Measurements from ENCODE around the gene PDGFD. TPM values are rescaled to one million over a fixed set of nuclear protein-coding genes. Genes with fewer than 3 reads are reported as not detected.
A peak's percentile ranks its signal among the peaks of the same experiment; 100 is the strongest.

Gene PDGFD
- total RNA-seq, 1 donor: 6.9 TPM

DNA sequence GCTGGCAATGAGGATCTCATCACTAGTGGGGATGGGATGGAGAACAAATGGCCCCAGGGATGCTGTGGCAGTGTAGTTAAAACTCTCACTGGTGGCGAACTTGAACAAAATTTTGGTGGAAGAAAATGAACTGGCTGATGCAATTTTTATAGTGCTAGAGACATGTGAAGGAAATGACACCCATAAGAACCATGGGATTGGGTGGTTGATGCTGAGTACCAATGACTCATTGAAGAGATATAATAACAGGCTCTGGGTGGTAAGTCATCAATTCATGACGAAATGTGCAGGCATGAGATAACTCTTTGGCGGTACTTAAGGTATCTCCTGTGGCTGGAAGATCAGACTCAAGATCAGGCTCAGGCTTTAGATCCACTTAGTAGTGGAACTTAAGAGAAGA is 300.4 kb downstream of the PDGFD start:
- no peak overlapping the region for H3K4me3 ChIP-seq (ENCODE audit: low read depth, low read length)
- DNase-seq (ENCODE audit: low read depth): peak; percentile 47
- TF ChIP-seq, protein P1, sequence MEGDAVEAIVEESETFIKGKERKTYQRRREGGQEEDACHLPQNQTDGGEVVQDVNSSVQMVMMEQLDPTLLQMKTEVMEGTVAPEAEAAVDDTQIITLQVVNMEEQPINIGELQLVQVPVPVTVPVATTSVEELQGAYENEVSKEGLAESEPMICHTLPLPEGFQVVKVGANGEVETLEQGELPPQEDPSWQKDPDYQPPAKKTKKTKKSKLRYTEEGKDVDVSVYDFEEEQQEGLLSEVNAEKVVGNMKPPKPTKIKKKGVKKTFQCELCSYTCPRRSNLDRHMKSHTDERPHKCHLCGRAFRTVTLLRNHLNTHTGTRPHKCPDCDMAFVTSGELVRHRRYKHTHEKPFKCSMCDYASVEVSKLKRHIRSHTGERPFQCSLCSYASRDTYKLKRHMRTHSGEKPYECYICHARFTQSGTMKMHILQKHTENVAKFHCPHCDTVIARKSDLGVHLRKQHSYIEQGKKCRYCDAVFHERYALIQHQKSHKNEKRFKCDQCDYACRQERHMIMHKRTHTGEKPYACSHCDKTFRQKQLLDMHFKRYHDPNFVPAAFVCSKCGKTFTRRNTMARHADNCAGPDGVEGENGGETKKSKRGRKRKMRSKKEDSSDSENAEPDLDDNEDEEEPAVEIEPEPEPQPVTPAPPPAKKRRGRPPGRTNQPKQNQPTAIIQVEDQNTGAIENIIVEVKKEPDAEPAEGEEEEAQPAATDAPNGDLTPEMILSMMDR (IDR thresholded peaks at IDR 0.05; ENCODE audit: insufficient read depth, low read depth, low read length): no peak

DNA sequence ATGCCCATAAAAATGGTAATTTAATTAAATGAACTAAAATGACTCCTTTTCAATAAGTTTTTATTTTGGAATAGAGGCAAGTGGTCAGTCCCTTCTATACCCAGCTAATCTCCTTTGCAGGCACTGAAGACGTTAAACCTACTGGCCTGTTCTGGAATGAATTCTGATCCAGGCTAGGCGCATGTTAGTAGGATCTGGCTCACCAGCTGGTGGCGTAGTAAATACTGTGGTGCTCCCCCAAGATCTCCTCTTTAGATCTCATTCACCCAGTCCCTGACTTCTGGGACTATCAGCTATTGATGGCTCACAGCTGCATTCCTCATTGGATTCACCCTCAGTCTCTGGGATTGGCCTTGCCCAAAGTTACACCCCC is 301.2 kb downstream of the PDGFD start:
- H3K4me3 ChIP-seq (ENCODE audit: low read depth, low read length): no peak overlapping the region
- TF ChIP-seq, protein P1 (IDR thresholded peaks at IDR 0.05; ENCODE audit: insufficient read depth, low read depth, low read length): no peak
- no peak for DNase-seq (ENCODE audit: low read depth)

DNA sequence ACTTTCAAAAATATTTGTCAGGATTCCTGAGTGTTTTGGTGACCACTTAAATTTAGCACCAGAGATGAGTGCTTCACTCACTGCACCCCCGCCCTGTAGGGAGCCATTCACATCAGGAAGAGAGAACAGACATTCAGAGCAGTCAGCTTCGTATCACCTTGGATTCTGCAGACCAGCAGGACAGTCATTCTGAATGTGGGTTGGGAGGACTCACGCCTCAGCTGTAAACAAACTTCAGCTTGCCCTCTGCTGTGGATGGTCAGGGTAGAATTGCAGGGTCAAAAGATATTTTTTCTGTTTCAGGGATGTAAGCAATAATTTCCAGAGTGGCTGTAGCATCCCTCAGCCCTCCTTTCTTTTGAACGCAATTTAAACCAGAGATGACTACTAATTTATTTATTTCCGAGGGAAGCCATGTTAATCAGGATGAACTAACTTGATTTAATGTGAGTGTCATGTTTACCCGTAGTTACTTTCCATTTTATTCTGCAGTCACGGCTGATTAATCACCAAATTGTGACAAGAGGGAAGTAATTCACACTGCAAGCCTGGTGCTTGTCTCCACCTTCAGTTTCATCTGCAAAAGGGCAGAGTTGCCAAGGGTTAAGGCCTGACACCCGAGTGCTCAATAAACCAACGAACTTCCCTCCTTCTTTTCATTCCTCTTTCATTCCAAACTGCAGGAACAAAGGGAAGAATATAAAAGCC is 301.7 kb downstream of the PDGFD start:
- TF ChIP-seq, protein P1 (IDR thresholded peaks at IDR 0.05; ENCODE audit: insufficient read depth, low read depth, low read length): no peak
- DNase-seq (ENCODE audit: low read depth): no peak
- H3K4me3 ChIP-seq (ENCODE audit: low read depth, low read length): no peak overlapping the region

Other genes starting within 250 kb of the PDGFD start
- under 0.01 TPM in 1 of 2 replicates, not detected in the other for gene DDI1, start 127.5 kb downstream of the PDGFD start, total RNA-seq